Activated CD4-positive, CD25-positive, alpha-beta regulatory T cell treated with anti-CD3 and anti-CD28 coated beads, Interleukin-2, amount 50 U/mL, for 24 hours (primary cell): Measurements from ENCODE around the gene IFI44L.

Source experiments
- ATAC-seq, 2 donors: fragments of 150-1000 bp; cut with Tn5 transposase; one replicate each; pipeline ENCODE4 v1.10.0; 2021; ENCODE audit warnings: mild to moderate bottlenecking in 1 of 2, moderate library complexity in 1 of 2

IFI44L gene

GRCh38 chr1:78645723-78646122 is 25.5 kb downstream of the IFI44L start:
- no peak for ATAC-seq

GRCh38 chr1:78647238-78647637 is 27.0 kb downstream of the IFI44L start:
- no peak for ATAC-seq

GRCh38 chr1:78649628-78650027 is 29.4 kb downstream of the IFI44L start, which contains the start of gene IFI44:
Gene IFI44 (plus strand): TSS chr1:78649831. CDS start chr1:78650196, 365 bp downstream.
- ATAC-seq: peak; percentile 90 to 93

- ATAC-seq: no peak
These were observed 29.9 kb downstream of the IFI44L start for GRCh38 chr1:78650114-78650660.

- ATAC-seq: peak; percentile 44 to 58
These were observed 31.0 kb downstream of the IFI44L start for GRCh38 chr1:78651241-78651640.

GRCh38 chr1:78652019-78652560 is 31.8 kb downstream of the IFI44L start:
- no peak for ATAC-seq

GRCh38 chr1:78658901-78659300 is 38.7 kb downstream of the IFI44L start:
- no peak for ATAC-seq

- ATAC-seq: no peak
These were observed 43.7 kb downstream of the IFI44L start for GRCh38 chr1:78663923-78664322.

GRCh38 chr1:78664763-78665162 is 44.5 kb downstream of the IFI44L start:
- peak; percentile 69 to 79 for ATAC-seq

- no peak for ATAC-seq
These were observed 45.6 kb downstream of the IFI44L start for GRCh38 chr1:78665809-78666208.

GRCh38 chr1:78667939-78668338 is 47.7 kb downstream of the IFI44L start:
- no peak for ATAC-seq

- no peak for ATAC-seq
These were observed 48.2 kb downstream of the IFI44L start for GRCh38 chr1:78668427-78668826.

- ATAC-seq: no peak
These were observed 52.2 kb downstream of the IFI44L start for GRCh38 chr1:78672428-78672827.

GRCh38 chr1:78673120-78673519 is 52.9 kb downstream of the IFI44L start:
- ATAC-seq: no peak

GRCh38 chr1:78676347-78676982 is 56.2 kb downstream of the IFI44L start:
- ATAC-seq: no peak

GRCh38 chr1:78676993-78677392 is 56.7 kb downstream of the IFI44L start:
- no peak for ATAC-seq

- ATAC-seq: no peak
These were observed 57.5 kb downstream of the IFI44L start for GRCh38 chr1:78677788-78678187.

GRCh38 chr1:78678324-78678723 is 58.1 kb downstream of the IFI44L start:
- no peak for ATAC-seq

- no peak for ATAC-seq
These were observed 61.0 kb downstream of the IFI44L start for GRCh38 chr1:78681265-78681664.

- no peak for ATAC-seq
These were observed 62.2 kb downstream of the IFI44L start for GRCh38 chr1:78682496-78682895.

- ATAC-seq: no peak
These were observed 62.8 kb downstream of the IFI44L start for GRCh38 chr1:78683079-78683478.

GRCh38 chr1:78687315-78687714 is 67.1 kb downstream of the IFI44L start:
- no peak for ATAC-seq

GRCh38 chr1:78687914-78688313 is 67.7 kb downstream of the IFI44L start:
- no peak for ATAC-seq

- no peak for ATAC-seq
These were observed 68.4 kb downstream of the IFI44L start for GRCh38 chr1:78688697-78689096.

- no peak for ATAC-seq
These were observed 70.3 kb downstream of the IFI44L start for GRCh38 chr1:78690516-78690915.
